Prostate gland (tissue), 2 donors: Measurements from ENCODE around the gene WARS2. TPM values are rescaled to one million over a fixed set of nuclear protein-coding genes. Genes with fewer than 3 reads are reported as not detected.

Experiments
- DNase-seq: peaks from one replicate; pipeline ENCODE4 v3.0.0-alpha.2; 2019; ENCODE audit warnings: low spot score
- H3K27ac ChIP-seq, 2 donors: fragments of 200-600 bp; sonication (generic); 2 replicates each; pipeline ENCODE4 v1.5.1; 2017 to 2019
- H3K27me3 ChIP-seq: fragments of 200-600 bp; sonication (generic); replicated peaks from 2 replicates; pipeline ENCODE4 v1.5.1; 2019; ENCODE audit not compliant: insufficient read depth
- H3K36me3 ChIP-seq, 2 donors: fragments of 200-600 bp; sonication (generic); 1 replicate in 1 of 2; 2 replicates in 1 of 2; pipeline versions ENCODE4 v1.5.1 to v1.8.1; 2017 to 2019
- H3K4me1 ChIP-seq: fragments of 200-600 bp; sonication (generic); replicated peaks from 2 replicates; pipeline ENCODE4 v1.5.1; 2019
- H3K4me3 ChIP-seq, 2 donors: fragments of 200-600 bp; sonication (generic); 2 replicates each; pipeline ENCODE4 v1.5.1; 2017 to 2019
- H3K9me3 ChIP-seq: fragments of 200-600 bp; sonication (generic); 2 replicates; pipeline ENCODE4 v1.5.1; 2017
- CTCF ChIP-seq, 4 experiments: fragments of 200-600 bp in 2 of 4; fragments of 450-650 bp in 2 of 4; sonication (generic) in 2 of 4; IDR thresholded peaks; 1 replicate in 3 of 4; 2 replicates in 1 of 4; pipeline ENCODE4 v1.5.1; 2016 to 2019; ENCODE audit warnings: antibody characterized with exemption in 4 of 4, mild to moderate bottlenecking in 2 of 4, moderate library complexity in 2 of 4
- POLR2A ChIP-seq: fragments of 450-650 bp; IDR thresholded peaks from one replicate; pipeline ENCODE4 v1.6.1; 2016; ENCODE audit warnings: antibody characterized with exemption, mild to moderate bottlenecking
- POLR2AphosphoS5 ChIP-seq: sonication (generic); formaldehyde crosslinking; IDR thresholded peaks from one replicate; pipeline ENCODE4 v1.6.1; 2017; ENCODE audit warnings: antibody characterized with exemption
- WGBS: methylation state at CpG from one replicate; pipeline ENCODE4 v1.1.5; 2018; 5-methylcytosine and 5-hydroxymethylcytosine counted together
- intact Hi-C: fragments of 100-400 bp; cut with DNase I; formaldehyde crosslinking; loops from one replicate; pipeline ENCODE4 v1.14.2; 2022
- total RNA-seq, 2 donors: library from RNA; depleted of rRNA; stranded (reverse); fragments of >200 nt; gene quantifications; one replicate each; pipeline ENCODE4 v1.1.0, GENCODE V29; 2016

Gene WARS2
- total RNA-seq, 2 donors from 2014 or later, result 15.6 to 22.0 TPM

- TF ChIP-seq POLR2A (no peak), POLR2AphosphoS5 (no peak), CTCF (IDR thresholded peaks at IDR 0.05) (no peak)
- no peak for DNase-seq
- Histone ChIP-seq H3K27me3 (no peaks in the 10 kb centered on the region), H3K4me3 (no peak overlapping the region), H3K4me1 (no peaks in the 10 kb centered on the region), H3K27ac (no peak overlapping the region), H3K36me3 (no peaks in the 10 kb centered on the region), H3K9me3 (no peaks in the 10 kb centered on the region)
- intact Hi-C loops, result no loop called here
- 54% methylated on average over 4 of the region's 4 CpGs for WGBS
Measured at GRCh38 chr1:119091618-119092017, 48.8 kb downstream of the WARS2 start.

GRCh38 chr1:119090250-119090649 lies 50.2 kb downstream of the WARS2 start:
- intact Hi-C loops, result no loop called here
- Histone ChIP-seq H3K27ac (no peak overlapping the region), H3K36me3 (no peaks in the 10 kb centered on the region), H3K4me3 (no peak overlapping the region), H3K9me3 (no peaks in the 10 kb centered on the region), H3K4me1 (no peaks in the 10 kb centered on the region), H3K27me3 (no peaks in the 10 kb centered on the region)
- 100% methylated on average over 3 of the region's 3 CpGs for WGBS
- DNase-seq, result no peak
- TF ChIP-seq POLR2AphosphoS5 (no peak), POLR2A (no peak), CTCF (IDR thresholded peaks at IDR 0.05) (no peak)

- TF ChIP-seq POLR2AphosphoS5, result no peak
- TF ChIP-seq CTCF (IDR thresholded peaks at IDR 0.05), result no peak
- TF ChIP-seq POLR2A, result no peak
- no peak overlapping the region for H3K27ac ChIP-seq
- no peaks in the 10 kb centered on the region for H3K9me3 ChIP-seq
- intact Hi-C loops, result no loop called here
- no peaks in the 10 kb centered on the region for H3K36me3 ChIP-seq
- H3K4me3 ChIP-seq, result no peak overlapping the region
- no peak for DNase-seq
- 86% methylated on average over 2 of the region's 2 CpGs for WGBS
- no peaks in the 10 kb centered on the region for H3K27me3 ChIP-seq
- no peaks in the 10 kb centered on the region for H3K4me1 ChIP-seq
Measured at GRCh38 chr1:119086830-119087229, 53.6 kb downstream of the WARS2 start.

GRCh38 chr1:119084798-119085197 lies 55.7 kb downstream of the WARS2 start:
- Histone ChIP-seq H3K4me1 (no peaks in the 10 kb centered on the region), H3K9me3 (no peaks in the 10 kb centered on the region), H3K4me3 (no peak overlapping the region), H3K27ac (no peak overlapping the region), H3K27me3 (no peaks in the 10 kb centered on the region), H3K36me3 (no peaks in the 10 kb centered on the region)
- DNase-seq, result no peak
- intact Hi-C loops, result no loop called here
- 90% methylated on average over 10 of the region's 10 CpGs for WGBS
- TF ChIP-seq POLR2A (no peak), CTCF (IDR thresholded peaks at IDR 0.05) (no peak), POLR2AphosphoS5 (no peak)

- no peaks in the 10 kb centered on the region for H3K36me3 ChIP-seq
- WGBS, result 93% methylated on average over 6 of the region's 6 CpGs
Measured at GRCh38 chr1:119083980-119084379, 56.5 kb downstream of the WARS2 start.

More at GRCh38 chr1:119083980-119084379, 56.5 kb downstream of the WARS2 start:
- H3K4me3 ChIP-seq, result no peak overlapping the region
- intact Hi-C loops, result no loop called here
- H3K4me1 ChIP-seq, result no peaks in the 10 kb centered on the region
- no peak overlapping the region for H3K27ac ChIP-seq
- H3K27me3 ChIP-seq, result no peaks in the 10 kb centered on the region
- TF ChIP-seq POLR2AphosphoS5 (no peak), CTCF (IDR thresholded peaks at IDR 0.05) (no peak), POLR2A (no peak)
- H3K9me3 ChIP-seq, result no peaks in the 10 kb centered on the region
- no peak for DNase-seq
